Measurements from ENCODE around the gene SLC39A8. TPM values are rescaled to one million over a fixed set of nuclear protein-coding genes. Genes with fewer than 3 reads are reported as not detected.

SLC39A8 gene
- total and polyA plus RNA-seq, 3 experiments from 2014 or later, result 43.5 to 84.2 (median 82.0) TPM

- no peak overlapping the region for H3K27ac Mint-ChIP-seq
- peaks cover 12 to 40% of the 10 kb centered on the region in 2 donors for H3K27me3 Mint-ChIP-seq
- no peak for DNase-seq
- H3K4me3 Mint-ChIP-seq, result no peak overlapping the region
- ChIA-PET POLR2A (no interaction called here), CTCF (no interaction called here)
- Histone ChIP-seq H3K4me3 (ENCODE audit: low read length) (no peak overlapping the region), H3K9me3 (ENCODE audit: low read length) (no peaks in the 10 kb centered on the region), H3K27ac (ENCODE audit: low read depth, low read length) (no peak overlapping the region), H3K4me1 (ENCODE audit: insufficient read depth, low read length) (no peaks in the 10 kb centered on the region), H3K36me3 (ENCODE audit: insufficient read depth, low read length) (no peaks in the 10 kb centered on the region), H3K27me3 (ENCODE audit: insufficient read depth, low read length, poor library complexity, severe bottlenecking) (no peaks in the 10 kb centered on the region)
- no peaks in the 10 kb centered on the region for H3K4me1 Mint-ChIP-seq
- H3K36me3 Mint-ChIP-seq, result peaks cover 0 to 3% (median 0%) of the 10 kb centered on the region in 3 donors
- no peaks in the 10 kb centered on the region for H3K9me3 Mint-ChIP-seq
Measured at GRCh38 chr4:102218656-102219055, 126.6 kb downstream of the SLC39A8 start.

GRCh38 chr4:102217775-102218355 lies 127.4 kb downstream of the SLC39A8 start:
- ChIA-PET POLR2A (no interaction called here), CTCF (no interaction called here)
- Histone ChIP-seq H3K4me3 (ENCODE audit: low read length) (no peak overlapping the region), H3K9me3 (ENCODE audit: low read length) (no peaks in the 10 kb centered on the region), H3K27me3 (ENCODE audit: insufficient read depth, low read length, poor library complexity, severe bottlenecking) (no peaks in the 10 kb centered on the region), H3K27ac (ENCODE audit: low read depth, low read length) (no peak overlapping the region), H3K36me3 (ENCODE audit: insufficient read depth, low read length) (no peaks in the 10 kb centered on the region), H3K4me1 (ENCODE audit: insufficient read depth, low read length) (no peaks in the 10 kb centered on the region)
- DNase-seq, result no peak
- Mint-ChIP-seq H3K27me3 (peaks cover 12 to 41% of the 10 kb centered on the region in 2 donors), H3K4me3 (no peak overlapping the region), H3K9me3 (no peaks in the 10 kb centered on the region), H3K36me3 (peaks cover 0 to 3% (median 0%) of the 10 kb centered on the region in 3 donors), H3K27ac (no peak overlapping the region), H3K4me1 (no peaks in the 10 kb centered on the region)

GRCh38 chr4:102217345-102217744 lies 127.9 kb downstream of the SLC39A8 start:
- peaks cover 0 to 3% (median 0%) of the 10 kb centered on the region in 3 donors for H3K36me3 Mint-ChIP-seq
- DNase-seq, result no peak
- ChIA-PET CTCF (no interaction called here), POLR2A (no interaction called here)
- no peaks in the 10 kb centered on the region for H3K9me3 Mint-ChIP-seq
- H3K27me3 Mint-ChIP-seq, result peaks cover 12 to 41% of the 10 kb centered on the region in 2 donors
- Histone ChIP-seq H3K27ac (ENCODE audit: low read depth, low read length) (no peak overlapping the region), H3K27me3 (ENCODE audit: insufficient read depth, low read length, poor library complexity, severe bottlenecking) (no peaks in the 10 kb centered on the region), H3K4me1 (ENCODE audit: insufficient read depth, low read length) (no peaks in the 10 kb centered on the region), H3K36me3 (ENCODE audit: insufficient read depth, low read length) (no peaks in the 10 kb centered on the region), H3K9me3 (ENCODE audit: low read length) (no peaks in the 10 kb centered on the region), H3K4me3 (ENCODE audit: low read length) (no peak overlapping the region)
- H3K27ac Mint-ChIP-seq, result no peak overlapping the region
- H3K4me3 Mint-ChIP-seq, result no peak overlapping the region
- H3K4me1 Mint-ChIP-seq, result no peaks in the 10 kb centered on the region

- H3K27me3 Mint-ChIP-seq, result peaks cover 9 to 41% of the 10 kb centered on the region in 2 donors
- H3K4me3 ChIP-seq (ENCODE audit: low read length), result no peak overlapping the region
- H3K36me3 ChIP-seq (ENCODE audit: insufficient read depth, low read length), result no peaks in the 10 kb centered on the region
- POLR2A ChIA-PET, result no interaction called here
- peaks cover 0 to 3% (median 0%) of the 10 kb centered on the region in 3 donors for H3K36me3 Mint-ChIP-seq
- H3K4me3 Mint-ChIP-seq, result no peak overlapping the region
- H3K27me3 ChIP-seq (ENCODE audit: insufficient read depth, low read length, poor library complexity, severe bottlenecking), result no peaks in the 10 kb centered on the region
- peaks cover 0 to 2% (median 0%) of the 10 kb centered on the region in 5 donors for H3K9me3 Mint-ChIP-seq
- no peaks in the 10 kb centered on the region for H3K4me1 Mint-ChIP-seq
- DNase-seq, result no peak
- H3K27ac ChIP-seq (ENCODE audit: low read depth, low read length), result no peak overlapping the region
- no peaks in the 10 kb centered on the region for H3K9me3 ChIP-seq (ENCODE audit: low read length)
- no peaks in the 10 kb centered on the region for H3K4me1 ChIP-seq (ENCODE audit: insufficient read depth, low read length)
- CTCF ChIA-PET, result no interaction called here
- H3K27ac Mint-ChIP-seq, result no peak overlapping the region
Measured at GRCh38 chr4:102216666-102217065, 128.6 kb downstream of the SLC39A8 start.

- Mint-ChIP-seq H3K27me3 (peaks cover 5 to 32% of the 10 kb centered on the region in 2 donors), H3K4me1 (no peaks in the 10 kb centered on the region), H3K27ac (no peak overlapping the region), H3K9me3 (peaks cover 0 to 3% (median 2%) of the 10 kb centered on the region in 5 donors), H3K36me3 (no peaks in the 10 kb centered on the region), H3K4me3 (no peak overlapping the region)
- H3K4me3 ChIP-seq (ENCODE audit: low read length), result no peak overlapping the region
- H3K9me3 ChIP-seq (ENCODE audit: low read length), result no peaks in the 10 kb centered on the region
- H3K27ac ChIP-seq (ENCODE audit: low read depth, low read length), result no peak overlapping the region
- no peaks in the 10 kb centered on the region for H3K27me3 ChIP-seq (ENCODE audit: insufficient read depth, low read length, poor library complexity, severe bottlenecking)
- no peak for DNase-seq
- ChIA-PET POLR2A (no interaction called here), CTCF (no interaction called here)
- no peaks in the 10 kb centered on the region for H3K4me1 ChIP-seq (ENCODE audit: insufficient read depth, low read length)
- H3K36me3 ChIP-seq (ENCODE audit: insufficient read depth, low read length), result no peaks in the 10 kb centered on the region
Measured at GRCh38 chr4:102213031-102213430, 132.3 kb downstream of the SLC39A8 start.

Other genes starting within 250 kb of the SLC39A8 start
- gene NFKB1, start 155.9 kb upstream of the SLC39A8 start, total RNA-seq, result 100 to 1,000 TPM; 185 to 189 TPM
- gene NFKB1, start 155.9 kb upstream of the SLC39A8 start, polyA plus RNA-seq, result 45.5 TPM